Endodermal cell (in vitro differentiated cells): ENCODE measurements around the gene PCNT. TPM values are rescaled to one million over a fixed set of nuclear protein-coding genes. Genes with fewer than 3 reads are reported as not detected.
A peak's percentile ranks its signal among the peaks of the same experiment; 100 is the strongest.

Experiments used
- DNase-seq: peaks from one replicate; pipeline ENCODE4 v3.0.0-alpha.2; 2017
- H3K27ac ChIP-seq: 2 replicates; pipeline ENCODE4 v1.5.1; 2013; ENCODE audit warnings: mild to moderate bottlenecking, low read depth, low read length, moderate library complexity
- H3K27me3 ChIP-seq: 2 replicates; pipeline ENCODE4 v1.6.1; 2013; ENCODE audit warnings: mild to moderate bottlenecking, low read length, moderate library complexity; ENCODE audit not compliant: insufficient read depth, control insufficient read depth, poor library complexity, severe bottlenecking
- H3K36me3 ChIP-seq: 2 replicates; pipeline ENCODE4 v1.7.0; 2013; ENCODE audit warnings: mild to moderate bottlenecking, low read length, moderate library complexity; ENCODE audit not compliant: control insufficient read depth, insufficient read depth
- H3K4me1 ChIP-seq: one replicate; pipeline ENCODE4 v1.7.0; 2013; ENCODE audit warnings: low read length; ENCODE audit not compliant: control insufficient read depth, insufficient read depth
- H3K4me3 ChIP-seq: 2 replicates; pipeline ENCODE4 v1.5.1; 2013; ENCODE audit warnings: mild to moderate bottlenecking, low read length, moderate library complexity
- H3K9ac ChIP-seq: 2 replicates; pipeline ENCODE4 v1.6.1; 2013; ENCODE audit warnings: mild to moderate bottlenecking, low read length, moderate library complexity; ENCODE audit not compliant: poor library complexity, severe bottlenecking; ENCODE audit errors: extremely low read depth
- H3K9me3 ChIP-seq: 2 replicates; pipeline ENCODE4 v1.6.1; 2013; ENCODE audit warnings: mild to moderate bottlenecking, low read length, moderate library complexity; ENCODE audit not compliant: control insufficient read depth
- H3K27ac Mint-ChIP-seq: 2 replicates; pipeline ENCODE4 v1.8.0; 2020; ENCODE audit warnings: mixed read lengths
- H3K27me3 Mint-ChIP-seq: 2 replicates; pipeline ENCODE4 v1.8.0; 2021; ENCODE audit warnings: mild to moderate bottlenecking, mixed read lengths; ENCODE audit not compliant: insufficient read depth
- H3K36me3 Mint-ChIP-seq: 2 replicates; pipeline ENCODE4 v1.8.0; 2020; ENCODE audit warnings: low read depth, mixed read lengths
- H3K4me1 Mint-ChIP-seq: 2 replicates; pipeline ENCODE4 v1.8.0; 2020; ENCODE audit warnings: mixed read lengths
- H3K4me3 Mint-ChIP-seq: 2 replicates; pipeline ENCODE4 v1.8.0; 2020; ENCODE audit warnings: mild to moderate bottlenecking, moderate library complexity, mixed read lengths
- H3K9me3 Mint-ChIP-seq: 2 replicates; pipeline ENCODE4 v1.8.0; 2020; ENCODE audit warnings: mild to moderate bottlenecking, mixed read lengths
- CTCF ChIP-seq: fragments of 200-600 bp; sonication (generic); conservative IDR thresholded peaks from 2 replicates; pipeline ENCODE4 v1.5.0; 2021; ENCODE audit warnings: antibody characterized with exemption, mild to moderate bottlenecking
- WGBS, 2 experiments: methylation state at CpG; one replicate each; pipeline versions ENCODE4 v1.1.5 to v1.1.7; 2013; ENCODE audit warnings: missing lambda C conversion rate in 2 of 2, mixed read lengths in 1 of 2; ENCODE audit not compliant: insufficient coverage in 1 of 2, insufficient read length in 1 of 2; 5-methylcytosine and 5-hydroxymethylcytosine counted together
- total RNA-seq, 2 donors: library from RNA; stranded (reverse); fragmentation: NEBNext Ultra II Directional in 1 of 2; extraction: Animal tissue kit (Norgen Biotek cat#: 25700) in 1 of 2; gene quantifications; 2 replicates in 1 of 2; 3 replicates in 1 of 2; pipeline ENCODE4 v1.2.1, GENCODE V29; 2021

The PCNT gene
- total RNA-seq, 2 donors from 2014 or later = 40.1 to 40.7 TPM

- Mint-ChIP-seq H3K4me1 (no peaks in the 10 kb centered on the region), H3K4me3 (no peak overlapping the region), H3K27ac (peak overlapping the region; percentile 13), H3K36me3 (peaks cover 33% of the 10 kb centered on the region), H3K9me3 (no peaks in the 10 kb centered on the region), H3K27me3 (no peaks in the 10 kb centered on the region)
- DNase-seq = no peak
- WGBS, 2 experiments = 92 to 93% methylated on average over 9 to 23 of the region's 23 CpGs
- Histone ChIP-seq H3K9me3 (no peaks in the 10 kb centered on the region), H3K36me3 (peaks cover 42% of the 10 kb centered on the region), H3K4me3 (no peak overlapping the region), H3K9ac (no peak overlapping the region), H3K27me3 (no peaks in the 10 kb centered on the region), H3K27ac (peak overlapping the region; percentile 55), H3K4me1 (no peaks in the 10 kb centered on the region)
- TF ChIP-seq CTCF = no peak
Measured at GRCh38 chr21:46425571-46425970, 101.6 kb downstream of the PCNT start.

GRCh38 chr21:46426313-46427046 lies 102.5 kb downstream of the PCNT start:
- H3K4me3 Mint-ChIP-seq = no peak overlapping the region
- 95 to 97% methylated on average over 10 to 22 of the region's 22 CpGs for WGBS, 2 experiments
- H3K9ac ChIP-seq = no peak overlapping the region
- H3K36me3 ChIP-seq = peaks cover 43% of the 10 kb centered on the region
- H3K4me1 ChIP-seq = no peaks in the 10 kb centered on the region
- no peak overlapping the region for H3K4me3 ChIP-seq
- TF ChIP-seq CTCF = no peak
- no peaks in the 10 kb centered on the region for H3K4me1 Mint-ChIP-seq
- DNase-seq = no peak
- peaks cover 32% of the 10 kb centered on the region for H3K36me3 Mint-ChIP-seq
- H3K27ac Mint-ChIP-seq = no peak overlapping the region
- no peaks in the 10 kb centered on the region for H3K27me3 ChIP-seq
- no peak overlapping the region for H3K27ac ChIP-seq
- H3K9me3 Mint-ChIP-seq = no peaks in the 10 kb centered on the region
- H3K27me3 Mint-ChIP-seq = no peaks in the 10 kb centered on the region
- H3K9me3 ChIP-seq = no peaks in the 10 kb centered on the region

- 91 to 92% methylated on average over 7 to 14 of the region's 14 CpGs for WGBS, 2 experiments
- no peaks in the 10 kb centered on the region for H3K9me3 Mint-ChIP-seq
- no peaks in the 10 kb centered on the region for H3K9me3 ChIP-seq
- no peaks in the 10 kb centered on the region for H3K4me1 ChIP-seq
- H3K9ac ChIP-seq = no peak overlapping the region
- no peak overlapping the region for H3K4me3 ChIP-seq
- H3K36me3 ChIP-seq = peaks cover 46% of the 10 kb centered on the region
- H3K27me3 ChIP-seq = no peaks in the 10 kb centered on the region
- no peak overlapping the region for H3K4me3 Mint-ChIP-seq
- TF ChIP-seq CTCF = no peak
- DNase-seq = no peak
- H3K27ac ChIP-seq = no peak overlapping the region
- H3K27ac Mint-ChIP-seq = no peak overlapping the region
- no peaks in the 10 kb centered on the region for H3K27me3 Mint-ChIP-seq
- H3K4me1 Mint-ChIP-seq = no peaks in the 10 kb centered on the region
- peaks cover 35% of the 10 kb centered on the region for H3K36me3 Mint-ChIP-seq
Measured at GRCh38 chr21:46427516-46427915, 103.6 kb downstream of the PCNT start.
